Activated naive CD8-positive, alpha-beta T cell treated with anti-CD3 and anti-CD28 coated beads for 36 hours (primary cell): ENCODE measurements around the gene CSNK1A1. TPM values are rescaled to one million over a fixed set of nuclear protein-coding genes. Genes with fewer than 3 reads are reported as not detected.
"Not testable (repeated sequence)": the region's sequence is repeated elsewhere in the genome, so short reads cannot be mapped to it uniquely, and the experiment has no call there.

Source experiments
- DNase-seq: peaks from one replicate; pipeline ENCODE4 v3.0.0; 2021
- H3K27ac Mint-ChIP-seq: one replicate; pipeline ENCODE4 v1.8.0; 2022; ENCODE audit warnings: mild to moderate bottlenecking, moderate library complexity, mixed read lengths
- H3K27me3 Mint-ChIP-seq: one replicate; pipeline ENCODE4 v1.8.0; 2022; ENCODE audit warnings: mild to moderate bottlenecking, mixed read lengths
- H3K36me3 Mint-ChIP-seq: one replicate; pipeline ENCODE4 v1.8.0; 2021; ENCODE audit warnings: mild to moderate bottlenecking, mixed read lengths
- H3K4me1 Mint-ChIP-seq: one replicate; pipeline ENCODE4 v1.8.0; 2021; ENCODE audit warnings: mixed read lengths
- H3K4me3 Mint-ChIP-seq: one replicate; pipeline ENCODE4 v1.8.0; 2022; ENCODE audit warnings: mild to moderate bottlenecking, moderate library complexity, mixed read lengths
- H3K9me3 Mint-ChIP-seq: one replicate; pipeline ENCODE4 v1.8.0; 2022; ENCODE audit warnings: mixed read lengths
- total RNA-seq, 2 experiments: library from RNA; stranded (reverse); gene quantifications; one replicate each; pipeline ENCODE4 v1.2.3, GENCODE V29; 2021

CSNK1A1 gene
- total RNA-seq, 2 experiments from 2014 or later, result 182 to 185 TPM

GRCh38 chr5:149475777-149476176 lies 75.5 kb downstream of the CSNK1A1 start:
- no peak overlapping the region for H3K4me3 Mint-ChIP-seq
- H3K27ac Mint-ChIP-seq, result no peak overlapping the region
- no peak for DNase-seq
- H3K36me3 Mint-ChIP-seq, result no peaks in the 10 kb centered on the region
- H3K4me1 Mint-ChIP-seq, result no peaks in the 10 kb centered on the region
- H3K27me3 Mint-ChIP-seq, result peaks cover 7% of the 10 kb centered on the region
- no peaks in the 10 kb centered on the region for H3K9me3 Mint-ChIP-seq

GRCh38 chr5:149474198-149474597 lies 77.0 kb downstream of the CSNK1A1 start:
- Mint-ChIP-seq H3K9me3 (no peaks in the 10 kb centered on the region), H3K36me3 (no peaks in the 10 kb centered on the region), H3K27me3 (peaks cover 7% of the 10 kb centered on the region), H3K27ac (no peak overlapping the region), H3K4me3 (no peak overlapping the region), H3K4me1 (no peaks in the 10 kb centered on the region)
- DNase-seq, result no peak

- Mint-ChIP-seq H3K9me3 (no peaks in the 10 kb centered on the region), H3K27me3 (peaks cover 5% of the 10 kb centered on the region), H3K4me3 (no peak overlapping the region), H3K4me1 (no peaks in the 10 kb centered on the region), H3K36me3 (no peaks in the 10 kb centered on the region), H3K27ac (no peak overlapping the region)
- no peak for DNase-seq
Observed at GRCh38 chr5:149473441-149473840, 77.8 kb downstream of the CSNK1A1 start.

GRCh38 chr5:149472399-149472798 lies 78.8 kb downstream of the CSNK1A1 start:
- no peak overlapping the region for H3K27ac Mint-ChIP-seq
- H3K4me1 Mint-ChIP-seq, result no peaks in the 10 kb centered on the region
- peaks cover 3% of the 10 kb centered on the region for H3K27me3 Mint-ChIP-seq
- no peaks in the 10 kb centered on the region for H3K36me3 Mint-ChIP-seq
- DNase-seq, result no peak
- no peak overlapping the region for H3K4me3 Mint-ChIP-seq
- no peaks in the 10 kb centered on the region for H3K9me3 Mint-ChIP-seq

GRCh38 chr5:149471406-149472183 lies 79.6 kb downstream of the CSNK1A1 start:
- Mint-ChIP-seq H3K9me3 (no peaks in the 10 kb centered on the region), H3K4me3 (no peak overlapping the region), H3K4me1 (no peaks in the 10 kb centered on the region), H3K27me3 (peaks cover 6% of the 10 kb centered on the region), H3K27ac (no peak overlapping the region), H3K36me3 (no peaks in the 10 kb centered on the region)
- DNase-seq, result no peak

GRCh38 chr5:149470942-149471341 lies 80.3 kb downstream of the CSNK1A1 start:
- Mint-ChIP-seq H3K36me3 (no peaks in the 10 kb centered on the region), H3K27me3 (peaks cover 6% of the 10 kb centered on the region), H3K9me3 (no peaks in the 10 kb centered on the region), H3K4me1 (no peaks in the 10 kb centered on the region), H3K27ac (no peak overlapping the region), H3K4me3 (no peak overlapping the region)
- no peak for DNase-seq

GRCh38 chr5:149466457-149466972 lies 84.7 kb downstream of the CSNK1A1 start:
- H3K4me1 Mint-ChIP-seq, result no peaks in the 10 kb centered on the region
- H3K4me3 Mint-ChIP-seq, result no peak overlapping the region
- no peak for DNase-seq
- no peak overlapping the region for H3K27ac Mint-ChIP-seq
- H3K36me3 Mint-ChIP-seq, result no peaks in the 10 kb centered on the region
- no peaks in the 10 kb centered on the region for H3K9me3 Mint-ChIP-seq
- H3K27me3 Mint-ChIP-seq, result peaks cover 2% of the 10 kb centered on the region

GRCh38 chr5:149464796-149465489 lies 86.3 kb downstream of the CSNK1A1 start:
- peaks cover 2% of the 10 kb centered on the region for H3K27me3 Mint-ChIP-seq
- no peaks in the 10 kb centered on the region for H3K36me3 Mint-ChIP-seq
- no peaks in the 10 kb centered on the region for H3K9me3 Mint-ChIP-seq
- no peak overlapping the region for H3K4me3 Mint-ChIP-seq
- H3K4me1 Mint-ChIP-seq, result no peaks in the 10 kb centered on the region
- DNase-seq, result no peak
- H3K27ac Mint-ChIP-seq, result no peak overlapping the region

- not testable (repeated sequence) for H3K4me1 Mint-ChIP-seq, H3K36me3 Mint-ChIP-seq
Observed at GRCh38 chr5:149461907-149462306, 89.3 kb downstream of the CSNK1A1 start.

GRCh38 chr5:149459891-149460290 lies 91.3 kb downstream of the CSNK1A1 start:
- Mint-ChIP-seq H3K4me1 (peaks cover 2% of the 10 kb centered on the region), H3K27ac (no peak overlapping the region), H3K36me3 (no peaks in the 10 kb centered on the region), H3K4me3 (no peak overlapping the region), H3K27me3 (no peaks in the 10 kb centered on the region), H3K9me3 (no peaks in the 10 kb centered on the region)
- no peak for DNase-seq

More at GRCh38 chr5:149461907-149462306, 89.3 kb downstream of the CSNK1A1 start:
- H3K9me3 Mint-ChIP-seq, DNase-seq, H3K27me3 Mint-ChIP-seq, H3K4me3 Mint-ChIP-seq, H3K27ac Mint-ChIP-seq: not testable (repeated sequence)

- no peak for DNase-seq
- Mint-ChIP-seq H3K9me3 (no peaks in the 10 kb centered on the region), H3K27me3 (no peaks in the 10 kb centered on the region), H3K36me3 (no peaks in the 10 kb centered on the region), H3K4me1 (peaks cover 2% of the 10 kb centered on the region), H3K4me3 (no peak overlapping the region), H3K27ac (no peak overlapping the region)
Observed at GRCh38 chr5:149457393-149457763, 93.9 kb downstream of the CSNK1A1 start.

GRCh38 chr5:149456597-149457392 lies 94.4 kb downstream of the CSNK1A1 start:
- Mint-ChIP-seq H3K36me3 (no peaks in the 10 kb centered on the region), H3K4me3 (no peak overlapping the region), H3K9me3 (no peaks in the 10 kb centered on the region), H3K27ac (no peak overlapping the region), H3K27me3 (no peaks in the 10 kb centered on the region), H3K4me1 (peaks cover 2% of the 10 kb centered on the region)
- no peak for DNase-seq

GRCh38 chr5:149455889-149456409 lies 95.3 kb downstream of the CSNK1A1 start:
- Mint-ChIP-seq H3K9me3 (no peaks in the 10 kb centered on the region), H3K27me3 (no peaks in the 10 kb centered on the region), H3K4me1 (peaks cover 2% of the 10 kb centered on the region), H3K36me3 (no peaks in the 10 kb centered on the region), H3K4me3 (no peak overlapping the region), H3K27ac (no peak overlapping the region)
- no peak for DNase-seq

GRCh38 chr5:149453618-149454415 lies 97.4 kb downstream of the CSNK1A1 start:
- Mint-ChIP-seq H3K9me3 (no peaks in the 10 kb centered on the region), H3K27me3 (no peaks in the 10 kb centered on the region), H3K4me3 (no peak overlapping the region), H3K4me1 (peaks cover 2% of the 10 kb centered on the region), H3K36me3 (no peaks in the 10 kb centered on the region), H3K27ac (no peak overlapping the region)
- no peak for DNase-seq
